GM10266 (cell line): Measurements from ENCODE around the gene OR6N2.

Experiments
- DNase-seq: peaks from one replicate; pipeline ENCODE4 v3.0.0; 2012; ENCODE audit errors: extremely low spot score
- CTCF ChIP-seq: IDR thresholded peaks from 2 replicates; pipeline ENCODE4 v1.5.1; 2012; ENCODE audit warnings: mild to moderate bottlenecking, low read depth; ENCODE audit not compliant: control insufficient read depth, insufficient read depth; ENCODE audit errors: missing control alignments

Gene OR6N2

GRCh38 chr1:158781104-158781503 is at the start of gene OR6N2:
Gene OR6N2, minus strand, starts transcription at chr1:158781204. Its CDS starts 3,569 bp downstream, at chr1:158777635.
- TF ChIP-seq CTCF: no peak
- no peak for DNase-seq

GRCh38 chr1:158830074-158830677 is 49.2 kb upstream of the OR6N2 start:
- TF ChIP-seq CTCF: no peak
- DNase-seq: peak; percentile 10

- DNase-seq: no peak
- TF ChIP-seq CTCF: no peak
Measured at GRCh38 chr1:158821723-158822122, 40.7 kb upstream of the OR6N2 start.

GRCh38 chr1:158819461-158820443 is 38.7 kb upstream of the OR6N2 start:
- TF ChIP-seq CTCF: no peak
- no peak for DNase-seq

- DNase-seq: no peak
- no peak for TF ChIP-seq CTCF
Measured at GRCh38 chr1:158818975-158819431, 38.0 kb upstream of the OR6N2 start.

GRCh38 chr1:158818560-158818959 is 37.6 kb upstream of the OR6N2 start:
- no peak for TF ChIP-seq CTCF
- DNase-seq: no peak

- no peak for TF ChIP-seq CTCF
- no peak for DNase-seq
Measured at GRCh38 chr1:158814970-158815369, 34.0 kb upstream of the OR6N2 start.
